Measurements from ENCODE around the gene USH2A. TPM values are rescaled to one million over a fixed set of nuclear protein-coding genes. Genes with fewer than 3 reads are reported as not detected.

Gene USH2A
- total RNA-seq, 1 donor from 2014 or later, result 0.55 TPM

GRCh38 chr1:215883004-215883403 lies 540.2 kb downstream of the USH2A start:
- no peak for TF ChIP-seq CTCF (IDR thresholded peaks at IDR 0.05; ENCODE audit: unreplicated experiment)
- Mint-ChIP-seq H3K4me1 (ENCODE audit: low read depth) (no peaks in the 10 kb centered on the region), H3K36me3 (ENCODE audit: insufficient read depth) (no peaks in the 10 kb centered on the region), H3K27ac (no peak overlapping the region), H3K4me3 (ENCODE audit: low read depth) (no peak overlapping the region), H3K27me3 (no peaks in the 10 kb centered on the region), H3K9me3 (ENCODE audit: low read depth) (no peaks in the 10 kb centered on the region)
- DNase-seq (ENCODE audit: low spot score, unreplicated experiment), result no peak

- no peak for DNase-seq (ENCODE audit: low spot score, unreplicated experiment)
- H3K4me1 Mint-ChIP-seq (ENCODE audit: low read depth), result peaks cover 10% of the 10 kb centered on the region
- H3K36me3 Mint-ChIP-seq (ENCODE audit: insufficient read depth), result no peaks in the 10 kb centered on the region
- no peak overlapping the region for H3K27ac Mint-ChIP-seq
- H3K9me3 Mint-ChIP-seq (ENCODE audit: low read depth), result no peaks in the 10 kb centered on the region
- no peaks in the 10 kb centered on the region for H3K27me3 Mint-ChIP-seq
- no peak for TF ChIP-seq CTCF (IDR thresholded peaks at IDR 0.05; ENCODE audit: unreplicated experiment)
- H3K4me3 Mint-ChIP-seq (ENCODE audit: low read depth), result no peak overlapping the region
Measured at GRCh38 chr1:215878843-215879242, 544.4 kb downstream of the USH2A start.

- H3K36me3 Mint-ChIP-seq (ENCODE audit: insufficient read depth), result no peaks in the 10 kb centered on the region
- no peak overlapping the region for H3K4me3 Mint-ChIP-seq (ENCODE audit: low read depth)
- H3K4me1 Mint-ChIP-seq (ENCODE audit: low read depth), result peaks cover 10% of the 10 kb centered on the region
- H3K9me3 Mint-ChIP-seq (ENCODE audit: low read depth), result no peaks in the 10 kb centered on the region
- no peaks in the 10 kb centered on the region for H3K27me3 Mint-ChIP-seq
- H3K27ac Mint-ChIP-seq, result no peak overlapping the region
- no peak for DNase-seq (ENCODE audit: low spot score, unreplicated experiment)
- no peak for TF ChIP-seq CTCF (IDR thresholded peaks at IDR 0.05; ENCODE audit: unreplicated experiment)
Measured at GRCh38 chr1:215878128-215878527, 545.1 kb downstream of the USH2A start.

- peaks cover 10% of the 10 kb centered on the region for H3K4me1 Mint-ChIP-seq (ENCODE audit: low read depth)
- no peak for TF ChIP-seq CTCF (IDR thresholded peaks at IDR 0.05; ENCODE audit: unreplicated experiment)
- H3K27me3 Mint-ChIP-seq, result no peaks in the 10 kb centered on the region
- H3K27ac Mint-ChIP-seq, result no peak overlapping the region
- H3K9me3 Mint-ChIP-seq (ENCODE audit: low read depth), result no peaks in the 10 kb centered on the region
- H3K36me3 Mint-ChIP-seq (ENCODE audit: insufficient read depth), result no peaks in the 10 kb centered on the region
- no peak overlapping the region for H3K4me3 Mint-ChIP-seq (ENCODE audit: low read depth)
- DNase-seq (ENCODE audit: low spot score, unreplicated experiment), result no peak
Measured at GRCh38 chr1:215877452-215877951, 545.7 kb downstream of the USH2A start.

- no peak overlapping the region for H3K27ac Mint-ChIP-seq
- no peaks in the 10 kb centered on the region for H3K36me3 Mint-ChIP-seq (ENCODE audit: insufficient read depth)
- H3K27me3 Mint-ChIP-seq, result no peaks in the 10 kb centered on the region
- H3K9me3 Mint-ChIP-seq (ENCODE audit: low read depth), result no peaks in the 10 kb centered on the region
- no peak for DNase-seq (ENCODE audit: low spot score, unreplicated experiment)
- no peak for TF ChIP-seq CTCF (IDR thresholded peaks at IDR 0.05; ENCODE audit: unreplicated experiment)
- no peak overlapping the region for H3K4me3 Mint-ChIP-seq (ENCODE audit: low read depth)
- peaks cover 10% of the 10 kb centered on the region for H3K4me1 Mint-ChIP-seq (ENCODE audit: low read depth)
Measured at GRCh38 chr1:215875712-215876111, 547.5 kb downstream of the USH2A start.
